Left ventricle myocardium inferior (tissue), 1 donor: ENCODE data around the gene TEC. TPM values are rescaled to one million over a fixed set of nuclear protein-coding genes. Genes with fewer than 3 reads are reported as not detected.

ENCODE experiments used
- DNase-seq: peaks from one replicate; pipeline ENCODE4 v3.0.0-alpha.2; 2020
- H3K27ac ChIP-seq: fragments of 200-600 bp; replicated peaks from 2 replicates; pipeline ENCODE4 v1.8.0; 2021
- H3K27me3 ChIP-seq: fragments of 200-600 bp; 2 replicates; pipeline ENCODE4 v1.8.0; 2021; ENCODE audit warnings: low read depth
- H3K36me3 ChIP-seq: fragments of 200-600 bp; 2 replicates; pipeline ENCODE4 v1.8.0; 2021
- H3K4me1 ChIP-seq: fragments of 200-600 bp; 2 replicates; pipeline ENCODE4 v1.8.0; 2021
- H3K4me3 ChIP-seq: fragments of 200-600 bp; 2 replicates; pipeline ENCODE4 v1.8.0; 2021; ENCODE audit warnings: mild to moderate bottlenecking, moderate library complexity
- H3K9me3 ChIP-seq: fragments of 200-600 bp; replicated peaks from 2 replicates; pipeline ENCODE4 v1.8.0; 2021
- intact Hi-C: fragments of 100-400 bp; cut with micrococcal nuclease; formaldehyde crosslinking; loops from one replicate; pipeline ENCODE4 v1.11.0; 2022
- total RNA-seq: library from RNA; stranded (reverse); fragmentation: NEBNext Ultra II Directional; extraction: Animal tissue kit (Norgen Biotek cat#: 25700); gene quantifications from one replicate; pipeline ENCODE4 v1.2.1, GENCODE V29; 2021
- TF ChIP-seq, protein P1 (sequence below): fragments of 200-600 bp; IDR thresholded peaks from 2 replicates; pipeline ENCODE4 v1.8.0; 2021; ENCODE audit warnings: antibody characterized with exemption, mild to moderate bottlenecking, borderline replicate concordance
- donor health status: DM: no; HTN: yes; CAD: no; lungs with severe emphysema.

TEC gene
- total RNA-seq, 1 donor from 2014 or later, result 1.9 TPM

DNA sequence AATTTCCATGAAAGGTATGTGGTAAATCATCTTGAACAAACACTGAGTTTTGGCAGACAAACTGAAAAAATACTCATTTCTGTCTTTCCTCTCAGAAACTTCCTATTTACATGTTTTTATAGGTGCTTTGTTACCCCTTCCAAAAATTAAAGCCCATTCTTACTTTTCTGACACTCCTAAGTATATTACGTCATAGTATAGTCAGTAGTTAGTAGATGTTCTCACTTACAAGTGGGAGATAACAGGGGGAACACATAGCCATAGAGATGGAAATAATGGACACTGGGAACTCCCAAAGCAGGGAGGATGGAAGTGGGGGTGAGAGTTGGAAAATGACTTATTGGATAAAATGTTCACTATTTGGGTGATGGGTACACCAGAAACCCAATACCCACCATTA is 164.4 kb downstream of the TEC start:
- H3K27me3 ChIP-seq, result no peaks in the 10 kb centered on the region
- H3K4me3 ChIP-seq, result no peak overlapping the region
- no peaks in the 10 kb centered on the region for H3K4me1 ChIP-seq
- no peaks in the 10 kb centered on the region for H3K36me3 ChIP-seq
- H3K27ac ChIP-seq, result no peak overlapping the region
- TF ChIP-seq, protein P1, sequence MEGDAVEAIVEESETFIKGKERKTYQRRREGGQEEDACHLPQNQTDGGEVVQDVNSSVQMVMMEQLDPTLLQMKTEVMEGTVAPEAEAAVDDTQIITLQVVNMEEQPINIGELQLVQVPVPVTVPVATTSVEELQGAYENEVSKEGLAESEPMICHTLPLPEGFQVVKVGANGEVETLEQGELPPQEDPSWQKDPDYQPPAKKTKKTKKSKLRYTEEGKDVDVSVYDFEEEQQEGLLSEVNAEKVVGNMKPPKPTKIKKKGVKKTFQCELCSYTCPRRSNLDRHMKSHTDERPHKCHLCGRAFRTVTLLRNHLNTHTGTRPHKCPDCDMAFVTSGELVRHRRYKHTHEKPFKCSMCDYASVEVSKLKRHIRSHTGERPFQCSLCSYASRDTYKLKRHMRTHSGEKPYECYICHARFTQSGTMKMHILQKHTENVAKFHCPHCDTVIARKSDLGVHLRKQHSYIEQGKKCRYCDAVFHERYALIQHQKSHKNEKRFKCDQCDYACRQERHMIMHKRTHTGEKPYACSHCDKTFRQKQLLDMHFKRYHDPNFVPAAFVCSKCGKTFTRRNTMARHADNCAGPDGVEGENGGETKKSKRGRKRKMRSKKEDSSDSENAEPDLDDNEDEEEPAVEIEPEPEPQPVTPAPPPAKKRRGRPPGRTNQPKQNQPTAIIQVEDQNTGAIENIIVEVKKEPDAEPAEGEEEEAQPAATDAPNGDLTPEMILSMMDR, result no peak
- intact Hi-C loops, result no loop called here
- no peak for DNase-seq
- no peaks in the 10 kb centered on the region for H3K9me3 ChIP-seq

DNA sequence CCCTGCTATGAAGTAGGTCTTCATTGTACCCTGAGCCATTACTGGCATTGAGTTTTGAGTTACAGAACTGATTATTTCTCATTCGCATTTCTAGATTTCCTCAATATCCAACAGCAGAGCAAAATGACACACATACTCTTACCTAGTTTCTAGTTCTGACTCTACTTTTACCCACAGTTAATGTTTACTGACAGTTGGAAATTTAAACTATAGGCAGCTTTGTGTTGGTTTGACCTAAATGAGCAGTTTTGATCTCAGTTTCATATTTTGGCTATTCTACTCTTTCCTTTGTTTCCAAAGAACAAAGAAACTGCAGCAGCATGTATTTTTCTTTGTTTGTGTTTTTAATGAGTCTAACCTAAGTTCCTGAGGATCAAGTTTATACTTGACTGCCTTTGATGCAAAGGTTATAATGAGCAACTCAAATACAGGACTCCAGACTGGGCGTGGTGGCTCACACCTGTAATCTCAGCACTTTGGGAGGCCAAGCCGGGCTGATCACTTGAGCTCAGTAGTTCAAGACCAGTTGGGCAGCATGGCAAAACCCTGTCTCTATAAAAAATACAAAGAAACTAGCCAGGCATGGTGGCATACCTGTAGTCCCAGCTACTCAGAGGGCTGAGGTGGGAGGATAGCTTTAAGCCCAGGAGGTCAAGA is 166.0 kb downstream of the TEC start:
- intact Hi-C loops, result no loop called here
- no peak for DNase-seq
- TF ChIP-seq, protein P1, result no peak
- Histone ChIP-seq H3K9me3 (no peaks in the 10 kb centered on the region), H3K4me3 (no peak overlapping the region), H3K36me3 (no peaks in the 10 kb centered on the region), H3K27me3 (no peaks in the 10 kb centered on the region), H3K27ac (no peak overlapping the region), H3K4me1 (no peaks in the 10 kb centered on the region)

DNA sequence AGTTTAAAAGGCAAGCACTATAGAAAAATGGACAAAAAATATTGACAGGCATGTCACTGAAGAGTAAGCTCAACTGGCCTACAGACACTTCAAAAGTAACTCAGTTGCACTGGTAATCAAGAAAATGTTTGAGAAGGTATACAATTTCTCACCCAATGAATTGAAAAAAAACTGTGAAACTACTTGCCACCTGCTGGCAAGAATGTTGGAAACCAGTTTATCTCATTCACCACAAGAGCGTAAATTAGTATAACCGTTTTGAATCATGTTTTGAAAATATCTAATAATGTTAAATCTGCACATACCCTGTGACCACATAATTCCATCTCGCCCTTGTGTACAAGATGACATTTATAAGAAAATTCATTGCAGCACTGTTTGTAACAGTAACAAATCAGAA is 167.3 kb downstream of the TEC start:
- H3K27ac ChIP-seq, result no peak overlapping the region
- H3K4me1 ChIP-seq, result no peaks in the 10 kb centered on the region
- TF ChIP-seq, protein P1, result peak; percentile 14
- H3K4me3 ChIP-seq, result no peak overlapping the region
- intact Hi-C loops, result no loop called here
- H3K27me3 ChIP-seq, result no peaks in the 10 kb centered on the region
- H3K36me3 ChIP-seq, result no peaks in the 10 kb centered on the region
- H3K9me3 ChIP-seq, result no peaks in the 10 kb centered on the region
- no peak for DNase-seq

DNA sequence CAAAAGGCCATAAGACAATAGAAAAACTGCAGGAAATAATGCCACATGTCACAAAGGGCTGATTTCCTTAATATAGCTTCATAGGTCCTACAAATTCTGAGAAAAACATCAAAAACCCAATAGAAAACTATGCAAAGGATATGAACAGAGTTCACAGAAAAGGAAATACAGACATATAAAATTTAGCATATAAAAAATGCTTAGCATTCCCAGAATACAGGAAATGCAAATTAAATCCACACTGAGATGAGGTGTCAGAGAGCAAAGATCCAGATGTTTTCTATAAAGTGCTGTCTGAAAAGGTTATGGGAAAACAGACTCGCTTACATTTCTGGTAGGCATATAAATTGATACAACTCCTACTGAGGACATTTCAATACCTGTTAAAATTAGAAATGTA is 169.4 kb downstream of the TEC start:
- Histone ChIP-seq H3K4me3 (no peak overlapping the region), H3K27me3 (no peaks in the 10 kb centered on the region), H3K9me3 (no peaks in the 10 kb centered on the region), H3K27ac (no peak overlapping the region), H3K36me3 (no peaks in the 10 kb centered on the region), H3K4me1 (no peaks in the 10 kb centered on the region)
- no peak for DNase-seq
- intact Hi-C loops, result no loop called here
- TF ChIP-seq, protein P1, result no peak

DNA sequence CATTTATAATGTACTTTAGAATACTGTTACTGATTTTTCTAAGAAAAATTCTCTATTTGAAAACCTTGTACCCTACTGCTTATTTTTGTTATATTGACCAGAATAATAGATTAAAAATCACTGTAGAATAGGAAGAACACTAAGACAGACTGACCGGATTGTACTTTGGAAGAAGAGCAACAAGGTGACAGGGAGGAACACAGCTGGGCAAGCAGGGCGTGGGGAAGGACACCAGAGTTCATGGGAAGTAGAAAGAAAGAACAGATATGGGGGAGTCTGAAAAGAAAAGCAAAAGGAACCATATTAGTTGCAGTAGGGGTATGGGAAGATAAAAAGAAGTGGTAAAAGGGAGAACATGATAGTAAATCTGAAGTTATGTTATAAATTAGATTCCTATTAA is 174.2 kb downstream of the TEC start:
- Histone ChIP-seq H3K27ac (no peak overlapping the region), H3K4me1 (no peaks in the 10 kb centered on the region), H3K9me3 (no peaks in the 10 kb centered on the region), H3K27me3 (no peaks in the 10 kb centered on the region), H3K4me3 (no peak overlapping the region), H3K36me3 (no peaks in the 10 kb centered on the region)
- DNase-seq, result no peak
- TF ChIP-seq, protein P1, result no peak
- intact Hi-C loops, result no loop called here

DNA sequence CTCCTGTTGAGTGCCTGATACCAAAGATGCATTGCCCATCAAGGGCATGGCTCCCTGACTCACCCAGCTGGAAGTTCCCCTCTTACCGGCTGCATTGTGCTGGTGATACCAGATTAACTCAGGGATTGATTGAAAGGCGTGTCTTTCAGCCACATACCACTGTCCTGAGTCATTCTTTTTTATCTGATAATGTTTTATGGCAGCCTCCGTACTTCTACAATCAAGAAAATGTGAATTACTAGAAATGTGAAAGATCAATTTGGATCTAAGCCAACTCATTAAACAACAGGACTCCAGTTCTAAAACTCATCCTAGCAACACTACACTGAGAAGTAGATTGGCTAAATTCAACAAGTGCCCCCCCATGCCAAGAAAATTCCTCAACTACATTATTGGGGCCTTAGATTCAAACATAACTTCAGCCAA is 175.6 kb downstream of the TEC start:
- H3K4me1 ChIP-seq, result no peaks in the 10 kb centered on the region
- no peak overlapping the region for H3K27ac ChIP-seq
- H3K36me3 ChIP-seq, result no peaks in the 10 kb centered on the region
- TF ChIP-seq, protein P1, result no peak
- intact Hi-C loops, result no loop called here
- H3K4me3 ChIP-seq, result no peak overlapping the region
- H3K27me3 ChIP-seq, result peaks cover 5% of the 10 kb centered on the region
- DNase-seq, result no peak
- H3K9me3 ChIP-seq, result no peaks in the 10 kb centered on the region
